ENCODE measurements around the gene CELF6.
A peak's percentile ranks its signal among the peaks of the same experiment; 100 is the strongest.

The CELF6 gene

DNA sequence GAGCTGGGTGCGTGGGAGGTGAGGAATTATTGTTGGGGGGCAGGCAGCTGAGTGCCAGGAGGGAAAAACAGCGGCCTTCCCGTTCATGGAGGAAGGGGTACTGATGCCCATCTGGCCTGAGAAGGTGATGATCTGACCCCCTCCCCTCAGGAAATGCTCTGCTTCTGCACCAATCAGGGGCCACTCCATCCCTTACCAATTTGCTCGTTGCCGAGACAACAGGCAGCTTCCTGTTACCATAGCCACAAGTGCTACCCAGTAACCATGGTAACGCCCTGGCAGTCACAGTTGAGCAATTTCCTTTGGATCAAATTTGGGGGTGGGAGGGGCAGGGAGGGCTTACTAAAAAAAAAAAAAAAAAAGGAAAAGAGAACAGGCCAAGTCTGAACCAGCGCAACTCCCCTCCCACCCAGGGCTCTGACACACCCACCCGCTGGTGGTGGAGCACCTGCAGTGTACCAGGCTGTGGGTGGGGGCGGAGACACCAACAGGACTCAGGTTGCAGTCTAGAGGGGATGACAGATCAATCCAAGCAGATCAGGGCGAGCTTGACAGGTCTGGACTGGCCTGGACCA, 13.7 kb downstream of the CELF6 start:
- WGBS (ENCODE audit: extremely low coverage, insufficient coverage, low lambda C conversion rate): no CpG with 5 or more reads among the region's 10 CpGs
- Histone ChIP-seq H4K5ac (ENCODE audit: low read length) (no peak overlapping the region), H2BK15ac (replicated peaks; ENCODE audit: low read depth) (no peak overlapping the region), H3K23ac (ENCODE audit: low read length) (no peak overlapping the region), H3K27ac (ENCODE audit: low read depth, low read length) (no peak overlapping the region), H3K27me3 (ENCODE audit: insufficient read depth, low read length, poor library complexity) (no peaks in the 10 kb centered on the region), H2BK5ac (ENCODE audit: low read length) (no peak overlapping the region), H3K4ac (ENCODE audit: low read depth, low read length) (no peak overlapping the region), H3K79me1 (ENCODE audit: low read length) (no peaks in the 10 kb centered on the region), H3K18ac (ENCODE audit: low read length) (no peak overlapping the region), H2AK5ac (ENCODE audit: low read length) (no peak overlapping the region), H3K36me3 (ENCODE audit: control insufficient read depth, insufficient read depth, low read length) (no peaks in the 10 kb centered on the region), H4K8ac (ENCODE audit: low read depth, low read length) (no peak overlapping the region), H3K79me2 (ENCODE audit: control insufficient read depth, insufficient read depth, low read length) (no peaks in the 10 kb centered on the region), H2BK120ac (ENCODE audit: low read depth, low read length) (no peak overlapping the region), H3K56ac (ENCODE audit: low read length) (no peak overlapping the region), H3K4me2 (ENCODE audit: low read length) (no peak overlapping the region), H3K4me3 (ENCODE audit: low read length) (no peak overlapping the region), H3K9ac (ENCODE audit: low read length) (no peak overlapping the region), H3K4me1 (ENCODE audit: control insufficient read depth, low read depth, low read length) (no peaks in the 10 kb centered on the region)
- DNase-seq: peak; percentile 81

DNA sequence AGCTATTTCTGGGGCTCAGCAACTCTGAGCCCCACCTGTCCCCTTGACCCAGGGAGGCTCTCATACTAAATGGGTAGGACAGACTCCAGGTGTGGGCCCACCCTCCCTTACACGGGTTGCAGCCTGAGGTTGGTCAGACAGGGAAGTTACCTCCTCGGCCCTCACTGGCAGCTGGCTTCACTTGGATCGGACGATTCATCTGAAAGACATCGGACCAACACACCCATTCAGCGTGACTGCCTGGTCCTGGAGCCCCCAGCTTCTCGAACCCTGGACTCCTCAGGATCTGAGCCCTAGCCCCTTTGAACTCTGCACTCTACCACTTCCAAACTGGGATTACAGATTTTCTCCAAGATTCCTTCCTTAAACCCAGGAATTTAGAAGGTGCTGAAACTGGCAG, 15.4 kb downstream of the CELF6 start:
- Histone ChIP-seq H3K4ac (ENCODE audit: low read depth, low read length) (no peak overlapping the region), H3K36me3 (ENCODE audit: control insufficient read depth, insufficient read depth, low read length) (no peaks in the 10 kb centered on the region), H2BK5ac (ENCODE audit: low read length) (no peak overlapping the region), H3K4me2 (ENCODE audit: low read length) (no peak overlapping the region), H4K8ac (ENCODE audit: low read depth, low read length) (no peak overlapping the region), H3K23ac (ENCODE audit: low read length) (no peak overlapping the region), H2BK15ac (replicated peaks; ENCODE audit: low read depth) (no peak overlapping the region), H3K27me3 (ENCODE audit: insufficient read depth, low read length, poor library complexity) (no peaks in the 10 kb centered on the region), H3K79me2 (ENCODE audit: control insufficient read depth, insufficient read depth, low read length) (no peaks in the 10 kb centered on the region), H3K79me1 (ENCODE audit: low read length) (no peaks in the 10 kb centered on the region), H2BK120ac (ENCODE audit: low read depth, low read length) (no peak overlapping the region), H3K27ac (ENCODE audit: low read depth, low read length) (no peak overlapping the region), H3K9ac (ENCODE audit: low read length) (no peak overlapping the region), H3K56ac (ENCODE audit: low read length) (no peak overlapping the region), H3K18ac (ENCODE audit: low read length) (no peak overlapping the region), H3K4me1 (ENCODE audit: control insufficient read depth, low read depth, low read length) (no peaks in the 10 kb centered on the region), H3K4me3 (ENCODE audit: low read length) (no peak overlapping the region), H2AK5ac (ENCODE audit: low read length) (no peak overlapping the region), H4K5ac (ENCODE audit: low read length) (no peak overlapping the region)
- WGBS (ENCODE audit: extremely low coverage, insufficient coverage, low lambda C conversion rate): no CpG with 5 or more reads among the region's 7 CpGs
- no peak for DNase-seq

DNA sequence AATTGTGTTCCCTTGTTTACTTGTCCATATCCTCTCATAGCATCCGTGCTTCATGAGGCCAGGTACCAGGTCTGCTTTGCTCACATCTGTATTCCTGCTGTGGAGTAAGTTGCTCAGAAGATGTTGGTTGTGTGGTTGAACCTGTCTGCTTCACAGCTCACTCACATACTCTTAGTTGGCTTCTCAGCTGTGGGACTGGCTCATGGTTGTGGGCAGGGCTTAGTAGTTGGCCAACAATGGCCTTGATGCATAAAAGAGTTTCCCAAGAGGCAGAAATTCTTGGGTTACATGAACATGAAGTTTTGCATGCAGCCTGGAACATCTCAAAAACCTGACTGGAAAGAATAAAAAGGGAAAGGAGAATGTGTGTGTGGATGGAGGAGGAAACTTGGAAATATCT, 17.0 kb downstream of the CELF6 start:
- no peaks in the 10 kb centered on the region for H3K4me1 ChIP-seq (ENCODE audit: control insufficient read depth, low read depth, low read length)
- H3K18ac ChIP-seq (ENCODE audit: low read length): no peak overlapping the region
- H3K4me3 ChIP-seq (ENCODE audit: low read length): no peak overlapping the region
- H3K4me2 ChIP-seq (ENCODE audit: low read length): no peak overlapping the region
- H3K79me1 ChIP-seq (ENCODE audit: low read length): no peaks in the 10 kb centered on the region
- no peaks in the 10 kb centered on the region for H3K79me2 ChIP-seq (ENCODE audit: control insufficient read depth, insufficient read depth, low read length)
- H4K5ac ChIP-seq (ENCODE audit: low read length): no peak overlapping the region
- no peak overlapping the region for H2AK5ac ChIP-seq (ENCODE audit: low read length)
- H3K27me3 ChIP-seq (ENCODE audit: insufficient read depth, low read length, poor library complexity): no peaks in the 10 kb centered on the region
- DNase-seq: no peak
- no peak overlapping the region for H2BK5ac ChIP-seq (ENCODE audit: low read length)
- H3K27ac ChIP-seq (ENCODE audit: low read depth, low read length): no peak overlapping the region
- no peak overlapping the region for H4K8ac ChIP-seq (ENCODE audit: low read depth, low read length)
- no peak overlapping the region for H3K4ac ChIP-seq (ENCODE audit: low read depth, low read length)
- WGBS (ENCODE audit: extremely low coverage, insufficient coverage, low lambda C conversion rate): no CpG with 5 or more reads among the region's 1 CpG
- H3K9ac ChIP-seq (ENCODE audit: low read length): no peak overlapping the region
- H2BK120ac ChIP-seq (ENCODE audit: low read depth, low read length): no peak overlapping the region
- H3K36me3 ChIP-seq (ENCODE audit: control insufficient read depth, insufficient read depth, low read length): no peaks in the 10 kb centered on the region
- no peak overlapping the region for H3K23ac ChIP-seq (ENCODE audit: low read length)
- H2BK15ac ChIP-seq (replicated peaks; ENCODE audit: low read depth): no peak overlapping the region
- no peak overlapping the region for H3K56ac ChIP-seq (ENCODE audit: low read length)

DNA sequence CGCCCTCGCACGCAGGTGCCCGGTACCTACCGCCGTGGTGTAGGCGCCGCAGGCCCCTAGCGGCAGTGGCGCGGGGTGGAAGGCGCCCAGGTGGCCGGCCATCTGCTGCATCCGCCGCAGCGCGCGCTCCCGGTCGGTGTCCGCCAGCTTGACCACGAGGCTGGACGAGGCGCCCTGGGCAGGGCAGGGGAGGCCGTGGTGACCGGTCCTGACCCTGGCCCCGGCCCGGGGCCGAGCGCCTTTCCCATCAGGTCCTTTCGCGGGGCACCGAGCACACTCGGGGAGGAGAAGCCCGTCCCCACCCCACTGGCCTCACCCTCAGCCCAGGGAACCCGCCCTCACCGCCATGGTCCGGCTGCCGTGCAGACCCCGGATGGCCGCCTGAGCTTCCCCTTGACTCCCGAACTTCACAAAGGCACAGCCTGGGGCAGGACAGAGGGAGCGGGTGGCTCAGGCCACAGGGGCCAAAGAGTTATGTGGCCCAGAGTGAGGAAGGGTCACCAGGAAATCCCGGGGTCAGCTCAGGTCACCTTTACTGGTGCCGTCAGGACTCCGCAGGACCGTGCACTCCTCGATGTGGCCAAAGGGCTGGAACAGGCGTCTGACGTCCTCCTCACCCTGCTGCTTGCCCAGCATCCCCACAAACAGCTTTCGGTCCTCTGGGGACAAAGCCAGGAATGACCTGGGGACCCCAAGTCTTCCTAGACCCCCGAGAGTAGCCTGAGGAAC, 30.2 kb downstream of the CELF6 start:
- no peak overlapping the region for H3K4me3 ChIP-seq (ENCODE audit: low read length)
- H4K8ac ChIP-seq (ENCODE audit: low read depth, low read length): no peak overlapping the region
- no peak overlapping the region for H2BK15ac ChIP-seq (replicated peaks; ENCODE audit: low read depth)
- H3K36me3 ChIP-seq (ENCODE audit: control insufficient read depth, insufficient read depth, low read length): no peaks in the 10 kb centered on the region
- H2BK5ac ChIP-seq (ENCODE audit: low read length): no peak overlapping the region
- no peak overlapping the region for H3K23ac ChIP-seq (ENCODE audit: low read length)
- no peak overlapping the region for H3K18ac ChIP-seq (ENCODE audit: low read length)
- no peak overlapping the region for H3K9ac ChIP-seq (ENCODE audit: low read length)
- H3K56ac ChIP-seq (ENCODE audit: low read length): no peak overlapping the region
- H3K4ac ChIP-seq (ENCODE audit: low read depth, low read length): no peak overlapping the region
- no peak overlapping the region for H2AK5ac ChIP-seq (ENCODE audit: low read length)
- no peaks in the 10 kb centered on the region for H3K79me1 ChIP-seq (ENCODE audit: low read length)
- H3K4me1 ChIP-seq (ENCODE audit: control insufficient read depth, low read depth, low read length): no peaks in the 10 kb centered on the region
- no peak overlapping the region for H2BK120ac ChIP-seq (ENCODE audit: low read depth, low read length)
- H3K79me2 ChIP-seq (ENCODE audit: control insufficient read depth, insufficient read depth, low read length): no peaks in the 10 kb centered on the region
- no CpG with 5 or more reads among the region's 52 CpGs for WGBS (ENCODE audit: extremely low coverage, insufficient coverage, low lambda C conversion rate)
- H3K27me3 ChIP-seq (ENCODE audit: insufficient read depth, low read length, poor library complexity): no peaks in the 10 kb centered on the region
- no peak overlapping the region for H3K4me2 ChIP-seq (ENCODE audit: low read length)
- no peak overlapping the region for H3K27ac ChIP-seq (ENCODE audit: low read depth, low read length)
- no peak for DNase-seq
- no peak overlapping the region for H4K5ac ChIP-seq (ENCODE audit: low read length)

DNA sequence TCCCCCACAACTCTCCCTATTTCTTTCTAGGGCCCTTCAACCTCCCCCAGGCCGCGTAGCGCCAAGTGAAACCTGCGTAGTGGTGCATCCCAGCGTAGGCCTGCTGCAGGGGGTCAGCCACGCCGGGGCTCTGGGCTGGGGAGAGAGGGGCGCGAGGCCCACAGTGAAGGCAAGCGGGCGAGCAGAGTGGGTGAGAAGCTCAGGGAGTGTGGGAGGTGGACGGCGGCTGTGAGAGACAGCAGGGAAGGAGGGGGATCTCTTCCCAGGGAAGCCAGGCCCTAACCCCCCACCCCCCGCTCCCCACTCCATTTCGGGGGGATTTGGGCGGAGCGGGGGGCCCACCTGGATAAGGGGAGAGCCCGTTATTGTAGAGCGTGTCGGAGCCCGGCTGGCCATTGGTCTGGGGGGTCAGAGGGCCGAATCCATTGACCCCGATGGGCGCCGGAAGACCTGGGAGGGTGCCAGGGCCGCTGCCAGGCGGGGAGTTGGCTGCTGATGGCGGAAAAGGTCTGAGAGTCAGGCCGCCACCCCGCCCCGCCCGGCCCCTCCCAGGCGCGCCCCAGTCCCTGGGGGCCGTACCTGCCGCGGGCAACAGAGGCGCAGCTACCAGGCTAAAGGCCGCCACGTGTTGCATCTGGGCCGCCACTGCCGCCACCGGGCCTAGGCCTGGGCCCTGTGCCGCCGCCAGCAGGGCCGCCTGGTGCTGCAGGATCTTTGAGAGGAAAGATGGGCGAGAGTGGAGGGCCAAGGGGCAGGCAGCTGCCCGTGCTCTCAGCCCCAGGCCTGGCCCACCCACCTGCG, 31.0 kb downstream of the CELF6 start:
- H4K8ac ChIP-seq (ENCODE audit: low read depth, low read length): no peak overlapping the region

More for the DNA sequence above, 31.0 kb downstream of the CELF6 start:
- no peaks in the 10 kb centered on the region for H3K79me2 ChIP-seq (ENCODE audit: control insufficient read depth, insufficient read depth, low read length)
- no peak overlapping the region for H4K5ac ChIP-seq (ENCODE audit: low read length)
- H3K18ac ChIP-seq (ENCODE audit: low read length): no peak overlapping the region
- no peak overlapping the region for H3K4ac ChIP-seq (ENCODE audit: low read depth, low read length)
- no peaks in the 10 kb centered on the region for H3K4me1 ChIP-seq (ENCODE audit: control insufficient read depth, low read depth, low read length)
- H3K27me3 ChIP-seq (ENCODE audit: insufficient read depth, low read length, poor library complexity): no peaks in the 10 kb centered on the region
- no peak overlapping the region for H3K9ac ChIP-seq (ENCODE audit: low read length)
- H2BK120ac ChIP-seq (ENCODE audit: low read depth, low read length): no peak overlapping the region
- no peak overlapping the region for H3K56ac ChIP-seq (ENCODE audit: low read length)
- H3K36me3 ChIP-seq (ENCODE audit: control insufficient read depth, insufficient read depth, low read length): no peaks in the 10 kb centered on the region
- no peak for DNase-seq
- WGBS (ENCODE audit: extremely low coverage, insufficient coverage, low lambda C conversion rate): no CpG with 5 or more reads among the region's 49 CpGs
- no peak overlapping the region for H3K4me2 ChIP-seq (ENCODE audit: low read length)
- no peak overlapping the region for H3K23ac ChIP-seq (ENCODE audit: low read length)
- H3K79me1 ChIP-seq (ENCODE audit: low read length): no peaks in the 10 kb centered on the region
- no peak overlapping the region for H2BK15ac ChIP-seq (replicated peaks; ENCODE audit: low read depth)
- no peak overlapping the region for H2AK5ac ChIP-seq (ENCODE audit: low read length)
- H3K4me3 ChIP-seq (ENCODE audit: low read length): no peak overlapping the region
- no peak overlapping the region for H3K27ac ChIP-seq (ENCODE audit: low read depth, low read length)
- H2BK5ac ChIP-seq (ENCODE audit: low read length): no peak overlapping the region

Data from mesendoderm (in vitro differentiated cells).